Psoas muscle (tissue), 8 donors: Measurements from ENCODE around the gene TCP1. TPM values are rescaled to one million over a fixed set of nuclear protein-coding genes. Genes with fewer than 3 reads are reported as not detected.

Experiments
- ATAC-seq, 4 donors: fragments of 200-7000 bp; cut with Tn5 transposase; one replicate each; pipeline ENCODE4 v1.9.1; 2020; ENCODE audit warnings: moderate library complexity in 3 of 4, mild to moderate bottlenecking in 2 of 4
- DNase-seq, 2 donors: peaks; one replicate each; pipeline ENCODE4 v3.0.0-alpha.2; 2020
- H3K27ac ChIP-seq: fragments of 200-600 bp; one replicate; pipeline ENCODE4 v1.8.0; 2022
- H3K27me3 ChIP-seq, 3 donors: fragments of 200-600 bp in 1 of 3; one replicate each; pipeline versions ENCODE4 v1.6.1 to v1.8.0; 2013 to 2022; ENCODE audit warnings: low read length in 2 of 3, mild to moderate bottlenecking in 2 of 3, moderate library complexity in 1 of 3; ENCODE audit not compliant: insufficient read depth in 3 of 3
- H3K36me3 ChIP-seq, 2 donors: fragments of 200-600 bp in 1 of 2; one replicate each; pipeline versions ENCODE4 v1.6.1 to v1.8.0; 2013 to 2022; ENCODE audit warnings: low read depth in 1 of 2, mild to moderate bottlenecking in 1 of 2, moderate library complexity in 1 of 2; ENCODE audit not compliant: insufficient read depth in 1 of 2
- H3K4me1 ChIP-seq: fragments of 200-600 bp; one replicate; pipeline ENCODE4 v1.8.0; 2022
- H3K4me3 ChIP-seq: fragments of 200-600 bp; one replicate; pipeline ENCODE4 v1.8.0; 2022; ENCODE audit warnings: mild to moderate bottlenecking
- H3K9me3 ChIP-seq: fragments of 200-600 bp; one replicate; pipeline ENCODE4 v1.8.0; 2022
- CTCF ChIP-seq: fragments of 200-600 bp; IDR thresholded peaks from one replicate; pipeline ENCODE4 v1.8.0; 2022; ENCODE audit warnings: antibody characterized with exemption
- WGBS, 3 donors: extraction: QIAGEN DNeasy Blood & Tissue Kit; methylation state at CpG; one replicate each; pipeline versions ENCODE4 v1.1.6 to v1.1.7; 2013; 5-methylcytosine and 5-hydroxymethylcytosine counted together
- intact Hi-C, 2 donors: fragments of 100-400 bp; cut with DNase I; formaldehyde crosslinking; loops; one replicate each; pipeline versions ENCODE4 v1.11.0 to v1.14.2; 2022
- polyA plus RNA-seq, 3 donors: library from polyadenylated mRNA; stranded (reverse); fragments of 200-250 nt; gene quantifications; one replicate each; pipeline ENCODE4 v1.2.3, GENCODE V29; 2013
- total RNA-seq, 4 donors: library from RNA; stranded (reverse); fragmentation: NEBNext Ultra II Directional in 2 of 4; extraction: Animal tissue kit (Norgen Biotek cat#: 25700) in 2 of 4; gene quantifications; one replicate each; pipeline versions ENCODE4 v1.2.1 to v1.2.4, GENCODE V29; 2021 to 2023
- donor health status: healthy with polysubstance abuse.
- donor health status: DM: no; HTN: no; CAD: no; lungs with moderate emphysema.
- donor health status: Bipolar disorder and iron deficiency.
- donor health status: healthy.
- donor health status: DM: yes; HTN: yes; CAD: no.
- donor health status: DM: no; HTN: no; CAD: no.
- donor health status: DM: no; HTN: no; CAD: no.
- donor health status: DM: yes; HTN: yes; CAD: no.

The TCP1 gene
- total and polyA plus RNA-seq, 7 donors, result 153 to 307 (median 215) TPM

- TF ChIP-seq CTCF, result no peak
- intact Hi-C loops, result loop anchor here (2.0 to 5.0 kb wide), 4 partner anchors 42 to 273 kb away; partner anchors contain the start of gene SOD2 (in 2 of the 2)
- no peaks in the 10 kb centered on the region for H3K27me3 ChIP-seq
- H3K4me1 ChIP-seq, result peaks cover 32% of the 10 kb centered on the region
- no peaks in the 10 kb centered on the region for H3K9me3 ChIP-seq
- 0 to 1% (median 0%) methylated on average over 51 to 60 of the region's 60 CpGs for WGBS, 3 donors
- H3K27ac ChIP-seq, result peak overlapping the region; percentile 93
- peaks cover 6 to 63% of the 10 kb centered on the region in 2 donors for H3K36me3 ChIP-seq
- ATAC-seq (peak in 2 of 4 donors; percentile 32 to 37), DNase-seq (peak; percentile 42 to 74)
- H3K4me3 ChIP-seq, result peak overlapping the region; percentile 96
Measured at GRCh38 chr6:159788753-159789376, 537 bp downstream of the TCP1 start.

GRCh38 chr6:159788276-159788675 is 1.1 kb downstream of the TCP1 start:
- peak overlapping the region; percentile 93 for H3K27ac ChIP-seq
- whole genome bisulfite sequencing, 3 donors, result 18 to 24% (median 23%) methylated on average over 15 of the region's 15 CpGs
- peak overlapping the region; percentile 96 for H3K4me3 ChIP-seq
- intact Hi-C loops, result loop anchor here (2.0 to 5.0 kb wide), 4 partner anchors 41 to 274 kb away; partner anchors contain the start of gene SOD2 (in 2 of the 2)
- H3K9me3 ChIP-seq, result no peaks in the 10 kb centered on the region
- TF ChIP-seq CTCF, result no peak
- peaks cover 6 to 63% of the 10 kb centered on the region in 2 donors for H3K36me3 ChIP-seq
- DNase-seq (no peak), ATAC-seq (no peak)
- no peaks in the 10 kb centered on the region for H3K27me3 ChIP-seq
- H3K4me1 ChIP-seq, result peaks cover 32% of the 10 kb centered on the region

GRCh38 chr6:159778542-159779103 is 10.8 kb downstream of the TCP1 start:
- 69 to 76% (median 74%) methylated on average over 3 of the region's 3 CpGs for whole genome bisulfite sequencing, 3 donors
- no peaks in the 10 kb centered on the region for H3K27me3 ChIP-seq
- H3K4me1 ChIP-seq, result peaks cover 8% of the 10 kb centered on the region
- DNase-seq (no peak), ATAC-seq (no peak)
- H3K9me3 ChIP-seq, result no peaks in the 10 kb centered on the region
- H3K36me3 ChIP-seq, result peaks cover 20 to 79% of the 10 kb centered on the region in 2 donors
- intact Hi-C loops, result no loop called here
- H3K4me3 ChIP-seq, result no peak overlapping the region
- no peak overlapping the region for H3K27ac ChIP-seq
- TF ChIP-seq CTCF, result no peak

- peaks cover 8% of the 10 kb centered on the region for H3K4me1 ChIP-seq
- H3K27me3 ChIP-seq, result no peaks in the 10 kb centered on the region
- no peak for ATAC-seq
- H3K36me3 ChIP-seq, result peaks cover 20 to 74% of the 10 kb centered on the region in 2 donors
- intact Hi-C loops, result no loop called here
- DNase-seq, result no peak
- H3K9me3 ChIP-seq, result no peaks in the 10 kb centered on the region
- H3K4me3 ChIP-seq, result no peak overlapping the region
- WGBS, 3 donors, result 46 to 80% (median 55%) methylated on average over 1 of the region's 1 CpG
- H3K27ac ChIP-seq, result no peak overlapping the region
- TF ChIP-seq CTCF, result no peak
Measured at GRCh38 chr6:159778131-159778530, 11.3 kb downstream of the TCP1 start.
